GM19328 (cell line): Measurements from ENCODE around the gene GPC5.
"Not testable (repeated sequence)": the region's sequence is repeated elsewhere in the genome, so short reads cannot be mapped to it uniquely, and the experiment has no call there.

Source experiments
- ATAC-seq: cut with Tn5 transposase; IDR thresholded peaks from one replicate; pipeline ENCODE4 v1.9.1; 2021; ENCODE audit warnings: mild to moderate bottlenecking, moderate library complexity; ENCODE audit not compliant: unreplicated experiment

The GPC5 gene

GRCh38 chr13:92886535-92887077, 1488.2 kb downstream of the GPC5 start:
- ATAC-seq, result no peak

- ATAC-seq, result no peak
These were observed 1496.0 kb downstream of the GPC5 start for GRCh38 chr13:92894447-92894846.

- no peak for ATAC-seq
These were observed 1498.4 kb downstream of the GPC5 start for GRCh38 chr13:92896842-92897241.

GRCh38 chr13:92898946-92899345, 1500.5 kb downstream of the GPC5 start:
- not testable (repeated sequence) for ATAC-seq

DNA sequence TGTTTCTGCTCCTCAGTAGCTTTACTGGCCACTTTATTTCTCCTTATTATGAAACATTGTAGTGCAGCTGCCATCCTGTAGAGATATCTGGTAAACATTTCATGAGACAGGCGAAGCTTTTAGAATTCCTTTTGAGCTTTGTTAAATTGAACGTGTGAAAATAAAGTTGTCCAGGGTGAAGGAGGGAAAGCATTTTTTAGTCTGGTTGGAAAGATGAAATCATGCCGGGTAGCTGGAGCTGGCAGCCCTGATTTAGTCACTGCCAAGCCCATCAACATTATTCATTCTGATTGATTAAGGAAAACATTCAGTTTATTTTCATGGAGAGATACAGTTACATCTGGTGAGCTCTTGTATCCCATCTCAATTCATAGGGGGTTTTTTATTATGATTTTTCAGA, 1502.0 kb downstream of the GPC5 start:
- ATAC-seq, result no peak

GRCh38 chr13:92901739-92902138, 1503.3 kb downstream of the GPC5 start:
- ATAC-seq, result no peak

DNA sequence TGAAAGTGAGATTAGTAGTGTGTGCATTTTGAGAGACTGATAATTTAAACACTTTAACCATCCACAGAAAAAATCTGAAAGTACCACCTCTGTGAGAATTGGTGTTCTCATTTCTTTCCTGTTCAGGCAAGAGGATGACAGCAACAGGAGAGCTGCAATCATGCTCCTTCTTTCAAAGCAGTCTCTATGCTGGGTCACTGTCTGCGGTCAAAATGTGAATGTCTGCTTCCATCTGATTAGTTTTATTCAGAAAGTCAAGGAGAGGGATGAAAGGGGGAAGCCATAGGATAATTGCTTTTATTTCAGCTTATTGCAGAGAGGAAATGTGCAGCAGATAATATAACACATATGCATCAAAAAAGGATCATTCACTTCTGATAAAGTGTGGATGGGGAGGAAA, 1514.2 kb downstream of the GPC5 start:
- no peak for ATAC-seq

DNA sequence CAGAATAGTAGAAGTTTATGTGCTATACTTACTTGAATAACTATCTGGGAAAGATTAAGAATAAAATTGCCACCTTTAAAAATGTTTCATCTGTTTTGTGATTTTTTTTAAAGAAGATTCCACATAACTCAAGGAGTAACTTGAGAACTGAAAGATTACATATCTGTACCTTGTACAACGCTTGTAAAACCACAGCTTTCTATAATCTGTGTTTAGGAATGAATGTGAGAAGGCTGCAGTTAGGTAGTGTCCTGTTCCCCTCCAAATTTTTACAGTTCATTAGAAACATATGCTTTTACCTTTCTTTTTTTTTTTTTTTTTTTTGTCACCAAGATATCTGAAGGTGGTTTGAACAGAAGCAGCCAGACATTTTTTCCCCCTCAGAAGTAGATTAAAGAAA, 1515.4 kb downstream of the GPC5 start:
- no peak for ATAC-seq
